Measurements from ENCODE around the gene LCN1.

Gene LCN1

GRCh38 chr9:135515083-135515951 is 5.9 kb upstream of the LCN1 start:
- no peak for TF ChIP-seq CTCF (conservative IDR thresholded peaks at IDR 0.05)

GRCh38 chr9:135516132-135516860 is 4.9 kb upstream of the LCN1 start:
- TF ChIP-seq CTCF (conservative IDR thresholded peaks at IDR 0.05) = no peak
- H3K27ac ChIP-seq = no peak overlapping the region

More at GRCh38 chr9:135515083-135515951, 5.9 kb upstream of the LCN1 start:
- no peak overlapping the region for H3K27ac ChIP-seq

GRCh38 chr9:135517407-135517822 is 3.8 kb upstream of the LCN1 start:
- no peak for TF ChIP-seq CTCF (conservative IDR thresholded peaks at IDR 0.05)
- no peak overlapping the region for H3K27ac ChIP-seq

- TF ChIP-seq CTCF (conservative IDR thresholded peaks at IDR 0.05) = no peak
- H3K27ac ChIP-seq = no peak overlapping the region
Measured at GRCh38 chr9:135519179-135519971, 1.9 kb upstream of the LCN1 start.

GRCh38 chr9:135521608-135522095 is 412 bp downstream of the LCN1 start:
- no peak overlapping the region for H3K27ac ChIP-seq
- TF ChIP-seq CTCF (conservative IDR thresholded peaks at IDR 0.05) = no peak

- no peak for TF ChIP-seq CTCF (conservative IDR thresholded peaks at IDR 0.05)
- H3K27ac ChIP-seq = no peak overlapping the region
Measured at GRCh38 chr9:135522137-135522877, 1.1 kb downstream of the LCN1 start.
